Measurements from ENCODE around the gene SLC28A1. TPM values are rescaled to one million over a fixed set of nuclear protein-coding genes. Genes with fewer than 3 reads are reported as not detected.

SLC28A1 gene
- total and polyA plus RNA-seq, 4 donors: 0.97 to 4.1 (median 2.4) TPM

DNA sequence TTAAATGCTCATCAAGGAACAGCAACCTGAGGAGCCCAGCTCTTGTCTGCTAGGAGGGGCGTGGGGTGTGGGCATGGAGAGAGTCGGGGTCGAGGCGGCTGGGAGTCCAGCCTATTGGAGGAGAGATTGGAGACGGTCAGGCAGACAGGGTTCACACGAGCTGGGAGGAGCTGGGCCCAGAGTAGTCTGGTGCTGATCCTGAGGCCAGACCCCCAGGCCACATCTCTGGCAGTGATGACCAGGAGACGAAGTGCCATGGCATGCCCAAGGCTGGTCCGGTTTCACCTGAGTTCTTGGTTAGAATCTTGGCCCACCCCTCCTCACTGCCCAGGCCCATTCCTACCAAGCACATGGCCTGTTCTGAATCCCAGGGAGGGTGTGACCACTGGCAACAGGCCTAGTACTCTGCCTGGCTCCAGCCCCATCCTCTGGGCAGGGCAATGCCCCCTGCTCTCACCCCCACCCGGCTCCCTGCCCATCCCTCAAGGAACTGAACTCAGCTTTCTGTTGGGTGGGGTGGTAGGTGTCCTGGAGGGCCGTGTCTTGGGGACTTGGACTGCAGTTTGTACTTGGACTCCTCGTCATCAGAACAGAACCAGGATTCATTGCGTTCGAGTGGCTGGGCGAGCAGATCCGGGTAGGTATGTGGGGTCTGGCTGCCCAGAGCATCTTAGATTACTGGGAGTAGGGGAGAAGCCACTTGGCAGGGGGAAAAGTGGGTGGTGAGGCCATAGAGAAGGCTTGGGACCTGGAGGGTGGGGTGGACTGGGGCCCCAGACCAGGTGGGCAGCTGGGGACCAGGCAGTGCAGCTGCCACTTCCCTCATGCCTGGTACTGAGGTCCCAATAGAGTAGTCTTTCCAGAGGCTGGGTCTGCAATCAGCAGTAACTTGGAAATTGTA, 20.8 kb downstream of the SLC28A1 start:
- peak overlapping the region; percentile 61 to 91 for H3K27ac ChIP-seq (ENCODE audit: low read depth in 1 of 2, low read length in 2 of 2)
- no peaks in the 10 kb centered on the region for H3K27me3 ChIP-seq (ENCODE audit: control insufficient read depth in 1 of 2, insufficient read depth in 2 of 2, low read length in 1 of 2)
- H3K9me3 ChIP-seq (ENCODE audit: control insufficient read depth, low read length): no peaks in the 10 kb centered on the region
- no peak overlapping the region for H3K4me3 ChIP-seq (ENCODE audit: low read length in 2 of 2)
- WGBS, 2 donors: 74 to 86% methylated on average over 15 of the region's 15 CpGs
- no peaks in the 10 kb centered on the region for H3K36me3 ChIP-seq (ENCODE audit: control insufficient read depth in 1 of 2, insufficient read depth in 2 of 2, low read length in 1 of 2)
- peak in 1 of 2 donors; percentile 66 for DNase-seq
- intact Hi-C loops (cut with DNase I): no loop called here
- peak; percentile 12 for ATAC-seq (ENCODE audit: low FRiP score)
- H3K4me1 ChIP-seq (ENCODE audit: control insufficient read depth in 1 of 2, insufficient read depth in 2 of 2, low read length in 2 of 2): peaks cover 0 to 4% of the 10 kb centered on the region in 2 donors

GRCh38 chr15:84907731-84908130, 23.3 kb downstream of the SLC28A1 start:
- Histone ChIP-seq H3K27me3 (ENCODE audit: control insufficient read depth in 1 of 2, insufficient read depth in 2 of 2, low read length in 1 of 2) (no peaks in the 10 kb centered on the region), H3K4me3 (ENCODE audit: low read length in 2 of 2) (no peak overlapping the region), H3K27ac (ENCODE audit: low read depth in 1 of 2, low read length in 2 of 2) (peak overlapping the region in 1 of 2 donors; percentile 37), H3K36me3 (ENCODE audit: control insufficient read depth in 1 of 2, insufficient read depth in 2 of 2, low read length in 1 of 2) (no peaks in the 10 kb centered on the region), H3K4me1 (ENCODE audit: control insufficient read depth in 1 of 2, insufficient read depth in 2 of 2, low read length in 2 of 2) (peaks cover 2 to 9% of the 10 kb centered on the region in 2 donors), H3K9me3 (ENCODE audit: control insufficient read depth, low read length) (no peaks in the 10 kb centered on the region)
- no peak for DNase-seq
- WGBS, 2 donors: 95 to 96% methylated on average over 4 of the region's 4 CpGs
- no peak for ATAC-seq (ENCODE audit: low FRiP score)
- intact Hi-C loops (cut with DNase I): no loop called here

- Histone ChIP-seq H3K27ac (ENCODE audit: low read depth in 1 of 2, low read length in 2 of 2) (peak overlapping the region in 1 of 2 donors; percentile 0), H3K4me1 (ENCODE audit: control insufficient read depth in 1 of 2, insufficient read depth in 2 of 2, low read length in 2 of 2) (peaks cover 2 to 14% of the 10 kb centered on the region in 2 donors), H3K4me3 (ENCODE audit: low read length in 2 of 2) (no peak overlapping the region), H3K27me3 (ENCODE audit: control insufficient read depth in 1 of 2, insufficient read depth in 2 of 2, low read length in 1 of 2) (no peaks in the 10 kb centered on the region), H3K36me3 (ENCODE audit: control insufficient read depth in 1 of 2, insufficient read depth in 2 of 2, low read length in 1 of 2) (no peaks in the 10 kb centered on the region), H3K9me3 (ENCODE audit: control insufficient read depth, low read length) (no peaks in the 10 kb centered on the region)
- no peak for ATAC-seq (ENCODE audit: low FRiP score)
- WGBS, 2 donors: 75 to 78% methylated on average over 13 of the region's 13 CpGs
- DNase-seq: peak in 1 of 2 donors; percentile 42
- intact Hi-C loops (cut with DNase I): no loop called here
Measured at GRCh38 chr15:84908564-84908963, 24.1 kb downstream of the SLC28A1 start.

- ATAC-seq (ENCODE audit: low FRiP score): no peak
- WGBS, 2 donors: 96% methylated on average over 3 of the region's 3 CpGs
Measured at GRCh38 chr15:84909029-84909428, 24.6 kb downstream of the SLC28A1 start.

DNA sequence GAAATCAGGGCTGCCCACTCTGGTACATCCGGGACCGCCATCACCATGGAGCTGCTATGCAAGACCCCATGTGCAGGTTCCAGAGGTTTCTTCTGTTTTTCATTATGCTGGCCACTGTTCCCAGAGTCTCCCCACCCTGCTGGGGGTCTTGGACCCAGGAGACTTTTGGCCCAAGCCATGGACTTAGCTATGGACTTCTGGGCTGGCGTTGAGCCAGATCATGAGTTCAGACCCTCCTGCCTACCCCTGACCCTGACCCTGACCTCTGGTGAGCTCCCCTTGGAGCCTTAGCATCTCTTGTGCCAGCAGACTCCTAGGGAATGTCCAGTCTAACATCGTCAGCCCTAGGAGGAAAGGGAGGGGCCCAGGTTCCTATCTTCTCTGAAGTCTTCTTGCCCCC, 25.3 kb downstream of the SLC28A1 start:
- ATAC-seq (ENCODE audit: low FRiP score) (no peak), DNase-seq (no peak)
- intact Hi-C loops (cut with DNase I): no loop called here
- no peaks in the 10 kb centered on the region for H3K9me3 ChIP-seq (ENCODE audit: control insufficient read depth, low read length)
- H3K4me3 ChIP-seq (ENCODE audit: low read length in 2 of 2): no peak overlapping the region
- peak overlapping the region in 1 of 2 donors; percentile 3 for H3K27ac ChIP-seq (ENCODE audit: low read depth in 1 of 2, low read length in 2 of 2)
- H3K27me3 ChIP-seq (ENCODE audit: control insufficient read depth in 1 of 2, insufficient read depth in 2 of 2, low read length in 1 of 2): no peaks in the 10 kb centered on the region
- H3K36me3 ChIP-seq (ENCODE audit: control insufficient read depth in 1 of 2, insufficient read depth in 2 of 2, low read length in 1 of 2): no peaks in the 10 kb centered on the region
- WGBS, 2 donors: 77 to 78% methylated on average over 4 of the region's 4 CpGs
- H3K4me1 ChIP-seq (ENCODE audit: control insufficient read depth in 1 of 2, insufficient read depth in 2 of 2, low read length in 2 of 2): peaks cover 4 to 12% of the 10 kb centered on the region in 2 donors

More at GRCh38 chr15:84909029-84909428, 24.6 kb downstream of the SLC28A1 start:
- intact Hi-C loops (cut with DNase I): no loop called here
- DNase-seq: no peak
- H3K9me3 ChIP-seq (ENCODE audit: control insufficient read depth, low read length): no peaks in the 10 kb centered on the region
- no peaks in the 10 kb centered on the region for H3K36me3 ChIP-seq (ENCODE audit: control insufficient read depth in 1 of 2, insufficient read depth in 2 of 2, low read length in 1 of 2)
- H3K27ac ChIP-seq (ENCODE audit: low read depth in 1 of 2, low read length in 2 of 2): peak overlapping the region in 1 of 2 donors; percentile 31
- H3K4me3 ChIP-seq (ENCODE audit: low read length in 2 of 2): no peak overlapping the region
- peaks cover 2 to 14% of the 10 kb centered on the region in 2 donors for H3K4me1 ChIP-seq (ENCODE audit: control insufficient read depth in 1 of 2, insufficient read depth in 2 of 2, low read length in 2 of 2)
- H3K27me3 ChIP-seq (ENCODE audit: control insufficient read depth in 1 of 2, insufficient read depth in 2 of 2, low read length in 1 of 2): no peaks in the 10 kb centered on the region

- no peak for ATAC-seq (ENCODE audit: low FRiP score)
- DNase-seq: no peak
- Histone ChIP-seq H3K27me3 (ENCODE audit: control insufficient read depth in 1 of 2, insufficient read depth in 2 of 2, low read length in 1 of 2) (no peaks in the 10 kb centered on the region), H3K27ac (ENCODE audit: low read depth in 1 of 2, low read length in 2 of 2) (peak overlapping the region; percentile 22 to 92), H3K9me3 (ENCODE audit: control insufficient read depth, low read length) (no peaks in the 10 kb centered on the region), H3K4me1 (ENCODE audit: control insufficient read depth in 1 of 2, insufficient read depth in 2 of 2, low read length in 2 of 2) (peaks cover 7 to 10% of the 10 kb centered on the region in 2 donors), H3K36me3 (ENCODE audit: control insufficient read depth in 1 of 2, insufficient read depth in 2 of 2, low read length in 1 of 2) (no peaks in the 10 kb centered on the region), H3K4me3 (ENCODE audit: low read length in 2 of 2) (no peak overlapping the region)
- WGBS, 2 donors: 90 to 92% methylated on average over 17 of the region's 17 CpGs
- intact Hi-C loops (cut with DNase I): no loop called here
Measured at GRCh38 chr15:84910928-84911623, 26.6 kb downstream of the SLC28A1 start.

DNA sequence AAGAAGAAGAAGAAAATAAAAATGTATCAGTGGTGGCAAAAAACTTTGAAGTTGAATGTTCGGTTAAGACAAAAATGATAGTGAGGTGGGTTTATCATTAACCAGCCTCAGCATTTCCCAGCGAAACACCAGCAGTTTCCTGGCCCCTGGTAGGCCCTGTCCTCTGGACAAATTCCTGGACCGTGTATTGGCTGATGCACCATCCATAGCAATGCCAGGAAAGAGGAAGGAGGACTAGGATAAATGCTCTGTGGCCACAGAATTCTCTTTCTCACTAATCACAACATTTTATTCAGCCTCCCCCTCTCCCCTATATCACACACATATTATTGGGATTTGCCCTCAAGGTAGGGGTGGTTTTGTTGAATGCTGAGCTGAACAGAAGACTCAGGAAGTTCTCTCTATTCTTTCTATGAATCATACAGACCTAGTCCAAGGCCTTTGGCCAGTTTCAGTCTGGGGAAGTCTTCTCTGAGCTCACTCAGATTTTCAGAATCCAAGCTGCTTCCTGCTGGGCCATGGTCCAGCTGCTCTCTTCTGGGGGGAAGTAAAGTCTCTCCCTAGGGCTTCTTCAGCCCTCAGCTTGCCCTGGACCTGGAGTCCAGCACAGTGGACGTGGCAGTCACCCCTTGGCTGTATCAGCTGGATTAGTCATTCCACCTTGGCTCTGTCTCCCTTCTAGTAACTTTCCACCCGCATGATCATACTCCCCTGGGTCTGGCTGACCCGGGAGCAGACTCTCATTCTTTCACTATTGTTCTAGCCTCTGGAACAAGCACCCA, 27.6 kb downstream of the SLC28A1 start:
- DNase-seq: peak; percentile 95 to 97

DNA sequence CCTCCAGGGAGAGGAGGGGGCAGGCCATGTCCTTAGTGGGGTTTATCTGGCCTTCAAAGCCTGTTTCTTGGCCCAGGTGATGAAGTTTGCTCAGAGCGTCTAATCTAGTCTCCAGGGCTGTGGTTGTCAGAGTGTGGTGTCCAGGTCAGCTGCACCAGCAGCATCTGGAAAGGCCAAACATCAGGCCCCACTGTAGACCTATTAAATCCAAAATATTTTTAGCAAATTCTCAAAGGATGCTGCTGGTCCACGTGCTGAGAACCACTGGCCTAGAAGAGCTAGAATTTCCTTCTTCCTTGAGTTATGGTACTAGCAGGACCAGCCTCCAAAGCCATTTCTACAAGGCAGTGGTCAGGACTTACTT, 28.9 kb downstream of the SLC28A1 start:
- Histone ChIP-seq H3K27ac (ENCODE audit: low read depth in 1 of 2, low read length in 2 of 2) (peak overlapping the region; percentile 70 to 77), H3K9me3 (ENCODE audit: control insufficient read depth, low read length) (no peaks in the 10 kb centered on the region), H3K36me3 (ENCODE audit: control insufficient read depth in 1 of 2, insufficient read depth in 2 of 2, low read length in 1 of 2) (no peaks in the 10 kb centered on the region), H3K4me3 (ENCODE audit: low read length in 2 of 2) (no peak overlapping the region), H3K4me1 (ENCODE audit: control insufficient read depth in 1 of 2, insufficient read depth in 2 of 2, low read length in 2 of 2) (peaks cover 7 to 10% of the 10 kb centered on the region in 2 donors), H3K27me3 (ENCODE audit: control insufficient read depth in 1 of 2, insufficient read depth in 2 of 2, low read length in 1 of 2) (no peaks in the 10 kb centered on the region)
- ATAC-seq (ENCODE audit: low FRiP score) (no peak), DNase-seq (no peak)
- intact Hi-C loops (cut with DNase I): no loop called here
- 14 to 16% methylated on average over 2 of the region's 2 CpGs for WGBS, 2 donors

More for the DNA sequence above, 27.6 kb downstream of the SLC28A1 start:
- WGBS, 2 donors: 10 to 13% methylated on average over 6 of the region's 6 CpGs
- Histone ChIP-seq H3K4me3 (ENCODE audit: low read length in 2 of 2) (no peak overlapping the region), H3K9me3 (ENCODE audit: control insufficient read depth, low read length) (no peaks in the 10 kb centered on the region), H3K27me3 (ENCODE audit: control insufficient read depth in 1 of 2, insufficient read depth in 2 of 2, low read length in 1 of 2) (no peaks in the 10 kb centered on the region), H3K36me3 (ENCODE audit: control insufficient read depth in 1 of 2, insufficient read depth in 2 of 2, low read length in 1 of 2) (no peaks in the 10 kb centered on the region), H3K27ac (ENCODE audit: low read depth in 1 of 2, low read length in 2 of 2) (peak overlapping the region; percentile 77 to 92), H3K4me1 (ENCODE audit: control insufficient read depth in 1 of 2, insufficient read depth in 2 of 2, low read length in 2 of 2) (peaks cover 7 to 10% of the 10 kb centered on the region in 2 donors)
- ATAC-seq (ENCODE audit: low FRiP score): peak; percentile 94
- intact Hi-C loops (cut with DNase I): no loop called here

Measured in aorta (tissue), 5 donors.